ENCODE results near the gene DPPA3.
"Not testable (repeated sequence)": the region's sequence is repeated elsewhere in the genome, so short reads cannot be mapped to it uniquely, and the experiment has no call there.

Gene DPPA3

DNA sequence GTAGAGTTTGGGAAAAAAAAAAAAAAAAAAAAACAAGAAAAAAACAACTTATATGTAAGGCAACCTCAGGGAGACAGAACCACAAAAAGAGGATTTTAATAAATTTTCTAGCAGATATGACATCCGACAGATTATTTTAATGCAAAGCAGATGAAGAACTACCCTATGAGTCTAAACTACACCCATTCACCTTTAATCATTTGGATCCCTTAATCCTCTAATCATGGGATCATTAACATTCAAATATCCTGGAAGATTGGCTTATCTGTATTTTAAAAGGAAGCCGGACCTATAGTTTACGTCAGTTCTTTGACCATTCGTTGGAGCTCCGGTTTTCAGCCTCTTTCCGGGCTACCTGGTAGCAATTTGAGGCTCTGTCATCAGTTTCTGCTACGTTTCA, at the start of gene DPPA3:
Gene DPPA3, plus strand, starts transcription at position 301 of the 400 bp plus-strand sequence. CDS start 138 bp downstream, outside the sequence.
- H3K4me1 ChIP-seq (ENCODE audit: insufficient read depth, low read length), result peaks cover 15% of the 10 kb centered on the region; the same call in 1 of the 2 replicates

DNA sequence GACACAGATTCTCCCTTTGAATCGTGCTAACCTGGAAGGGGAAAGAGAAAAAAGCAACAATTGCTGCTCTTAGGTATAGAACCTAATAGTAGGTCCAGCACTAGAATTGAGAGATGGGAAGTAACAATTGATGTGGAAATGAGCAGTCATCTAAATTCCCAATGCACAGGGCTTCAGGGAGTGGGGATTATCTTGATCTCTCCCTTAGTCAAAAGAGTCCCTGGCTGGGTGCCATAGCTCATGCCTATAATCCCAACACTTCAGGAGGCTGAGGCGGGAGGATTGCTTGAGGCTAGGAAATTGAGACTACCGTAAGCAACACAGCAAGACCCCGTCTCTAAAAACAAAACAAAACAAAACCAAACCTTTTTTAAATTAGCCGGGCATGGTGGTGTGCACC, 49.5 kb upstream of the DPPA3 start:
- no peaks in the 10 kb centered on the region for H3K36me3 ChIP-seq (ENCODE audit: insufficient read depth, low read length)
- no peaks in the 10 kb centered on the region for H3K9me3 ChIP-seq (ENCODE audit: control insufficient read depth, insufficient read depth, low read length)
- H3K9ac ChIP-seq (ENCODE audit: low read depth, low read length), result no peak overlapping the region
- H3K4me1 ChIP-seq (ENCODE audit: insufficient read depth, low read length), result 0 out of 2 replicates have a peak, but pooled peaks cover 3% of the 10 kb centered on the region

More for the DNA sequence above, at the start of gene DPPA3:
- H3K9ac ChIP-seq (ENCODE audit: low read depth, low read length), result no peak within 1 kb of the TSS
- no peaks in the 10 kb centered on the region for H3K36me3 ChIP-seq (ENCODE audit: insufficient read depth, low read length)
- no peaks in the 10 kb centered on the region for H3K9me3 ChIP-seq (ENCODE audit: control insufficient read depth, insufficient read depth, low read length)

DNA sequence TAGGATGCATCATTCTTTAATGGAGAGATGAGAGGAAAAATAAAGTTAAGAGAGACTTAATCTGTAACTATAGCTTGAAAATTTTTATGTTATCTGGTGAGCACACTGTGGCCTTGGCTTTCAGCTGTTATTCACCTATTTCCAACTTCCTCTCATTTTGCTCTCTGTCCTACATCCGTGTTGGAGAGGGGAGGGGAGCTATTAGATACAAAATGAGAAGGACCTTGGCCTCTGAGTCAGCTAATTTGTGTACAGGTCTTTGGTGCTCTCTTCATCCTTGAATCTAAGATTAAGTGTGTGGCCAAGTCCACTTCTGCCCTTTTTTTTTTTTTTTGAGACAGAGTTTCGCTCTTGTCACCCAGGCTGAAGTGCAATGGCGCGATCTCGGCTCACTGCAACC, 44.6 kb upstream of the DPPA3 start:
- H3K9ac ChIP-seq (ENCODE audit: low read depth, low read length), result no peak overlapping the region
- H3K36me3 ChIP-seq (ENCODE audit: insufficient read depth, low read length), result no peaks in the 10 kb centered on the region
- 0 out of 2 replicates have a peak, but pooled peaks cover 1% of the 10 kb centered on the region for H3K4me1 ChIP-seq (ENCODE audit: insufficient read depth, low read length)

DNA sequence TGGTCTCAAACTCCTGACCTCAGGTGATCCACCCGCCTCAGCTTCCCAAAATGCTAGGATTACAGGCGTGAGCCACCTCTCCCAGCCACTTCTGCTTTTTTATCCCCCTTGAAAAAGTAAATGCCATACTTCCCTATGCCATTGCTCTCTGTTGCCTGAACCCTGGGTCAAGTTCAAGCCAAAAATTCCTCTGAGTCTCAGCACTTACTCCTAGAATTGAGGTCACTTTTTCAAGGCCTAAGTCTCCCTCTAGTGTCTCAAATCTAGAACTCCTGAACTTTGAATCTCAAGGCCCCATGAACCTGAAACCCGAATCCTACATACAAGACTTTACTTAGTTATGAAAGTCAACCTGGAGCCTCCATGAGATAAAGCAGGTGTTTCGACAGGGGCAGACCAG, 44.1 kb upstream of the DPPA3 start:
- no peaks in the 10 kb centered on the region for H3K9me3 ChIP-seq (ENCODE audit: control insufficient read depth, insufficient read depth, low read length)
- no peaks in the 10 kb centered on the region for H3K36me3 ChIP-seq (ENCODE audit: insufficient read depth, low read length)
- no peak overlapping the region for H3K9ac ChIP-seq (ENCODE audit: low read depth, low read length)
- H3K4me1 ChIP-seq (ENCODE audit: insufficient read depth, low read length), result no peaks in the 10 kb centered on the region

More for the DNA sequence above, 44.6 kb upstream of the DPPA3 start:
- H3K9me3 ChIP-seq (ENCODE audit: control insufficient read depth, insufficient read depth, low read length), result no peaks in the 10 kb centered on the region

DNA sequence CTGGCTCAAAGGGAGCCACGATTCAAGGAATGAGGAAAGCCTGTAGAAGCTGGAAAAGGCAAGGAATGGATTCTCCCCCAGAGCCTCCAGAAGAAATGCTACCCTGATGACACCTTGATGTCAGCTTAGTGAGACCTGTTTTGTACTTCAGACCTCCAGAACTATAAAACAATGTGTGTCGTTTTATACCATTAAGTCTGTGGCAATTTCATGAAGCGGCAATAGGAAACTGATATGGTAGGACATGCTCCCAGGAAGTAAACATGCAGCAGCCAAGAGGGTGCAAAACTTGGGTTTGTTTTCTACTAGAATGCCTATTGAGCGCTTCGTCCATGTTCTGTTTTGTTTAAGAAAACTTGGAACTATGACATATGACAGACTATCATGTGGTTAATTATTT, 43.1 kb upstream of the DPPA3 start:
- Histone ChIP-seq H3K4me1 (ENCODE audit: insufficient read depth, low read length) (no peaks in the 10 kb centered on the region), H3K9ac (ENCODE audit: low read depth, low read length) (no peak overlapping the region), H3K9me3 (ENCODE audit: control insufficient read depth, insufficient read depth, low read length) (no peaks in the 10 kb centered on the region), H3K36me3 (ENCODE audit: insufficient read depth, low read length) (no peaks in the 10 kb centered on the region)

DNA sequence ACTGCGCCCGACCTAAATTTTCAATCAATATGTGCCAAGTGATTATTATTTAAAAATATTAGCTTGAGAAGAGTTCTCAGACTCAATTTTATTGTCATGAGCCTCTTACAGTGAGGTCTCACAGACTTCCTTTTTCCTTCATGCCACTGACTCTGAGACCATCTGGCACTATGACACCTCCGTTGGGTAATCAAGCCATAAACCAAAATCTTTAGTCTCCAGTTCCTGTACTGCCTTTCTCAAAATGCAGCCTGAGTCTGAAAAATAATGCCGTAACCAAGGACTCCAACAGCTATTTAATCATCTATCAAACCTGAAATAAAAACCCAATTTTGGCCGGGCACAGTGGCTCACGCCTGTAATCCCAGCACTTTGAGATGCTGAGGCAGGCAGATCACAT, 35.8 kb upstream of the DPPA3 start:
- H3K4me1 ChIP-seq (ENCODE audit: insufficient read depth, low read length); H3K9ac ChIP-seq (ENCODE audit: low read depth, low read length); H3K9me3 ChIP-seq (ENCODE audit: control insufficient read depth, insufficient read depth, low read length); H3K36me3 ChIP-seq (ENCODE audit: insufficient read depth, low read length): not testable (repeated sequence)

DNA sequence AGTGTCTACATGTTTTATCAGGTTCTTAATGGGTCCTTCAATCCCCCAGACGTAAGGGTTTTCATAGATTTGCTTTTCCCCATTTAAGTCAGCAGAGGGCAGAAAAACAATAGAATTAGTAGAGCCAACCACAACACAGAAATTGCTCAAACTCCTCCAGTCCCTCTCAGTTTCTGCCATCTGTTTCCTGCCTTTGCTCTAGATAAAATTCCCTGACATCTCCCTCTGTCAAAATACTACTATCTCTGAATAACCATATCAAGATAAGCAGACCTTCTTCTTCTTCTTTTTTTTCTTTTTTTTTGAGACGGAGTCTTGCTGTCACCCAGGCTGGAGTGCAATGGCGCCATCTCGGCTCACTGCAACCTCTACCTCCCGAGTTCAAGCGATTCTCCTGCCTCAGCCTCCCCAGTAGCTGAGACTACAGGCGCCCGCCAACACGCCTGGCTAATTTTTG, 33.8 kb upstream of the DPPA3 start:
- H3K36me3 ChIP-seq (ENCODE audit: insufficient read depth, low read length); H3K9me3 ChIP-seq (ENCODE audit: control insufficient read depth, insufficient read depth, low read length); H3K4me1 ChIP-seq (ENCODE audit: insufficient read depth, low read length); H3K9ac ChIP-seq (ENCODE audit: low read depth, low read length): not testable (repeated sequence)

DNA sequence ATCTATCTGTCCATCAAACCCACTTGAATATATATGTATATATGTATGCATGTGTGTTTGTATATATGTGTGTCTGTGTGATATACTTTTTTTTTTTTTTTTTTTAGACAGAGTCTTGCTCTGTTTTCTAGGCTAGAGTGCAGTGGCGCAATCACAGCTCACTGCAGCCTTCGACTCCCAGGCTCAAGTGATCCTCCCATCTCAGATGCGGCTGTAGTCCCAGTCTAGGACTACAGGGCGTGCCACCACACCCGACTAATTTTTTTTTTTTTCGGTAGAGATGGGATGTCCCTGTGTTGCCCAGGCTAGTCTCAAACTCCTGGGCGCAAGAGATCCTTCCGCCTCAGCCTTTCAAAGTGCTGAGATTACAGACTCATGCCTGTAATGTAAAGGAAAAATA, 32.5 kb upstream of the DPPA3 start:
- no peaks in the 10 kb centered on the region for H3K9me3 ChIP-seq (ENCODE audit: control insufficient read depth, insufficient read depth, low read length)
- H3K4me1 ChIP-seq (ENCODE audit: insufficient read depth, low read length), result peaks cover 6% of the 10 kb centered on the region; the same call in 1 of the 2 replicates
- H3K36me3 ChIP-seq (ENCODE audit: insufficient read depth, low read length), result no peaks in the 10 kb centered on the region
- H3K9ac ChIP-seq (ENCODE audit: low read depth, low read length), result no peak overlapping the region

DNA sequence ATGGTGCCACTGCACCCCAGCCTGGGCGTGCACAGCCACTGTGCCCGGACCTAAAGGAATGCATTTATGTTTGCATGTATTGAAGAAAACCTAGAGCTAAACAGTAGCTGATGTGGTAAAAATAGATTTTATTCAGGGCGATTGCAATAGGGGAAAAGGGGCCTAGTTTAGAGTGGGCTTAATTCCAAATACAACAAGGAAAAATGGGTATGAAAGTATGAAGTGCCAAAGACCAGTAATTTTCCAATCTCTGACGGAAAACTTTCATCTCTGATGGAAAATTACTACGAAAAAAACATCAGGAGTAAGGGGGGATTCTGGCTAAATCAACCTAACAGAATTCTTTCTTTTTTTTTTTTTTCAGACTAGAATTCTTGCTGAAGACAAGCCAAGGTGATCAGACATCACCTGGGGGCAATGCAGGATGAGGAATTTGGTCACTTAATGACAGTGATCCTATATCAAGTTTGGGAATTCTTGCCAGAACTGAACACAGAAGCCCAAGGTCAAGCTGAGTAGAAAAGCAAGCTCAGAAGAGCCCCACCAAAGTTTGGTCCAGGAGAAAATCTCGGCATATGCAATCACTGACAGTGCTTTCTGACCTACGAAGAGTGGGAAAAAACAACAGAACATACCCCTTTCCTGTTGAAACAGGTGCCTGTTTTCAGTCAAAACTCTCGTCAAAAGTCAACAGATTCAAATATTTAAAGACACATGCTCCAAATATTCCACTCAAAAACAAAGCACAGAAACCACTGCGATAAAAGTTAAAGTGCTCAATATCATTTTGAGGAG, 31.8 kb upstream of the DPPA3 start:
- Histone ChIP-seq H3K9ac (ENCODE audit: low read depth, low read length) (no peak overlapping the region), H3K36me3 (ENCODE audit: insufficient read depth, low read length) (no peaks in the 10 kb centered on the region)

DNA sequence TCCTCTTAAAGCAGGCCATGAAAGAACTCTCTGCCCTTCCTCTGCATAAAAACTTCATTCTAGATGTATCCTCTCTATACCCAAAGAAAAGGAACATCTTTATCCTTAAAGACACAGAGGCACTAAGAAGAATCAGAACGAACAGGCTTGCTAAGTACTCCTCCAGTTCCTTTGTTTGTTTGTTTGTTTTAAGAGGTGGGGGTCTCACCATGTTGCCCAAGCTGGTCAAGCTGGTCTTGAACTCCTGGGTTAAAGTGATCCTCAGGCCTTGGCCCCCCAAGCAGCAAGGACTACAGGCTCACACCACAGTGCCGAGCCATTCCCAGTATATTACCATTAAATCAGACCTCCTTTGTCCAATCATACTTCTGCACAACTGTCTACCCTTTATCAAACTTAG, 29.7 kb upstream of the DPPA3 start:
- H3K9me3 ChIP-seq (ENCODE audit: control insufficient read depth, insufficient read depth, low read length), result peaks cover 4% of the 10 kb centered on the region; the same call in 1 of the 2 replicates
- no peak overlapping the region for H3K9ac ChIP-seq (ENCODE audit: low read depth, low read length)
- H3K36me3 ChIP-seq (ENCODE audit: insufficient read depth, low read length), result no peaks in the 10 kb centered on the region
- H3K4me1 ChIP-seq (ENCODE audit: insufficient read depth, low read length), result peaks cover 6% of the 10 kb centered on the region; the same call in 1 of the 2 replicates

More for the DNA sequence above, 31.8 kb upstream of the DPPA3 start:
- peaks cover 6% of the 10 kb centered on the region; the same call in 1 of the 2 replicates for H3K4me1 ChIP-seq (ENCODE audit: insufficient read depth, low read length)
- H3K9me3 ChIP-seq (ENCODE audit: control insufficient read depth, insufficient read depth, low read length), result no peaks in the 10 kb centered on the region

DNA sequence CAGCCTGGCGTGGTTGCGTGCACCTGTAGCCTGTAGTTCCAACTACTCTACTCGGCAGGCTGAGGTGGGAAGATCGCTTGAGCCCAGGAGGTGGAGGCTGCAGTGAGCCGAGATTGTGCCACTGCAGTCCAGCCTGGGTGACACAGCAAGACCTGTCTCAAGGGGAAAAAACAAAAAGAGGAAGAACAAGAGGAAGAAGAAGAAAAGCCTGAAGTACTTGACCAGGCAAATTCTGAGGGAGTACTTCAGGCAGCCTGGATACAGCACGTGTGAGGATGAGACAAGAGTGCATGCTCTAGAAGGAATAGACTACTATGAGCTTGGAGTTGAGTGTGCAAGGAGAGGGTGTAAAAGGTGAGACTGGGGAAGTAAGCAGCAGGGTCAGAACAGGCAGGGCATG, 17.4 kb upstream of the DPPA3 start:
- Histone ChIP-seq H3K9me3 (ENCODE audit: control insufficient read depth, insufficient read depth, low read length) (no peaks in the 10 kb centered on the region), H3K9ac (ENCODE audit: low read depth, low read length) (no peak overlapping the region), H3K36me3 (ENCODE audit: insufficient read depth, low read length) (no peaks in the 10 kb centered on the region), H3K4me1 (ENCODE audit: insufficient read depth, low read length) (peaks cover 24% of the 10 kb centered on the region)

DNA sequence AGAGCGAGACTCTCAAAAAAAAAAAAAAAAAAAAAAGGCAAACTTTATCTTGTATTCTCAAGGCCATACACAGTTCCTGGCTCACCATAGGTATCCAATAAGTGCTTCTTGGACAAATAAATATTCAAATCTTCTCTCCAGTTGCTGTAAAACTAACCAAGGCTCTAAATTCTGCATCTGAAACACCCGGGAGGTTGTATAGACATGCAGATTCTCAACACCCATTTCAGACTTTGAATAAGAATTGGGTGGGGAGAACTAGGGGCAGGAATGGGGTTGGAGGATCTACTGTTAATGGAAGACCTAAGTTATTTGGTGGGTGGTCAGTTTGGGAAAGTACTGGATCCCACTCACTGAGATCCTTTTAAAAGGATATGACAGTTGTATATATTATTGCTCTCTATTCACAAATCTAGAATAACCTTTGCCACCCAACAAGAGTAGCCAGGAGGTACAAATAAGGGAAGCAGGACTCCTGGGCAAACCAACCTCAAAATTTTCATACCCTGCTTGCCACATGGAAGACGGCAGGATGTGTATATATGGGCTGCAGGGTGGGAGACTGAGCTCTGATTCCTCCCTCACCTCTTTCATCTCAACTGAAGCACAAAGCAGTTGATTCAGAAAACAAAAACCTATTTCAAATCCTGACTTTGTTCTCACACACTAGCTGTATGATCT, 16.5 kb upstream of the DPPA3 start:
- Histone ChIP-seq H3K4me1 (ENCODE audit: insufficient read depth, low read length) (peaks cover 24% of the 10 kb centered on the region), H3K9me3 (ENCODE audit: control insufficient read depth, insufficient read depth, low read length) (no peaks in the 10 kb centered on the region), H3K9ac (ENCODE audit: low read depth, low read length) (no peak overlapping the region), H3K36me3 (ENCODE audit: insufficient read depth, low read length) (no peaks in the 10 kb centered on the region)

DNA sequence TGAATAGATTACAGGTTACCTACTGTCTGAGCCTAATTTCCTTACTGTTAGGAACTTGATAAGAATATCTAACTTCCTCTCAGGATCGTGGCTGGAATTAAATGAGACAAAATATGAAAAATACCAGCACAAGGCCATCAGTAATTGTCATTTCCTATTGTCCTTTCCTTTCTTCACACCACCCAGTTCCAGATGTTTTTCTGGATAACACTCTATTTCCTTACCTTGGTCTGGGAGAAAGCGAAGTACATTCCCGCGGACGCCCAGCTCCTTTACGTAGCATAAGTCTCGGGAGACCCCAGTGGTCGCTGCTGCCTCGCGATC, 16.0 kb upstream of the DPPA3 start:
- no peaks in the 10 kb centered on the region for H3K9me3 ChIP-seq (ENCODE audit: control insufficient read depth, insufficient read depth, low read length)
- H3K36me3 ChIP-seq (ENCODE audit: insufficient read depth, low read length), result no peaks in the 10 kb centered on the region
- H3K4me1 ChIP-seq (ENCODE audit: insufficient read depth, low read length), result peaks cover 24% of the 10 kb centered on the region
- peak overlapping the region; percentile 31 for H3K9ac ChIP-seq (ENCODE audit: low read depth, low read length)

DNA sequence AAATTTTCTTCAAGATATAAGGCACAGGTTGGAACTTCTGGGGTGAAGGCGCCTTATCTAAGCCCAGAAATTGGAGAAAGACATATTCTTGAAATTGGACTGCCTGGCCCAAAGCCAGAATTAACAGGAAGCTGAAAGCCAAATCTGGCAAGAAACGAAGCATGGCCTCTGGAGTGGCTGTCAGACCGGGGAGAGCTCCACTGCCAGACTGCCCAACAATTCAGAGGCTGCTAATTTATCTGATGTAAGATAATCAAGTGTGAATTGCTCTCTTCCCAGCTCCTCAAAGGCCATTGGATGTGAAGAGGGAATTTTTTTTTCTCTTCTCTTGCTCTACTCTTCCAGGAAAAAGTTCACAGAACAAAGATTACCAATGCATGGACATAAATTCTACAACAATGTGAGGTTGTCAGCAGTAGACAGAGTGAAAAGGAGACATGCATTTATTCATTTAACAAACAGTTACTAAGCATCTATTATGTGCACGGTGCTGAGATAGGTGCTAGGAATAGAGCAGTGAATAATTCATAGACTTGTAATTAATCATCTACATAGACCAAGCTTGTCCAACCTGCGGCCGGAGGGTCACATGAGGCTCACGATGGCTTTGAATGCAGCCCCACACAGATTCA, 15.6 kb upstream of the DPPA3 start, which contains the start of gene GDF3:
Gene GDF3, minus strand, starts transcription at position 210 of the 632 bp plus-strand sequence. Its CDS starts 47 bp downstream, at position 163.
- Histone ChIP-seq H3K4me1 (ENCODE audit: insufficient read depth, low read length) (peaks cover 24% of the 10 kb centered on the region), H3K36me3 (ENCODE audit: insufficient read depth, low read length) (no peaks in the 10 kb centered on the region), H3K9me3 (ENCODE audit: control insufficient read depth, insufficient read depth, low read length) (no peaks in the 10 kb centered on the region), H3K9ac (ENCODE audit: low read depth, low read length) (peak within 1 kb of the TSS; percentile 31)

Data from ES-I3 (cell line).